Endothelial cell of umbilical vein (primary cell): ENCODE results near the gene CHRNA5. TPM values are rescaled to one million over a fixed set of nuclear protein-coding genes. Genes with fewer than 3 reads are reported as not detected.

Experiments used
- BruUV-seq: library from RNA; stranded (reverse); fragments of 400-500 nt; replicated peaks from 2 replicates; lab custom pipeline; 2021; lab: Mats Ljungman, UMichigan
- CTCF ChIA-PET: fragments of 300-600, 350-600 bp; sonication (Branson Sonifier 250); formaldehyde crosslinking; loops from one replicate; lab custom pipeline; 2021; ENCODE audit warnings: antibody characterized with exemption, inconsistent platforms; lab: Charles Lee
- POLR2A ChIA-PET: fragments of 300-600, 350-600 bp; sonication (Branson Sonifier 250); formaldehyde crosslinking; loops from one replicate; lab custom pipeline; 2021; ENCODE audit warnings: antibody characterized with exemption, inconsistent platforms; lab: Charles Lee
- DNase-seq: peaks from one replicate; pipeline ENCODE4 v3.0.0-alpha.2; 2011; ENCODE audit warnings: low read depth, low spot score
- FAIRE-seq: peaks from 2 replicates; lab custom pipeline; 2011; peaks lifted over from hg19 to GRCh38; lab: Jason Lieb, UNC
- H2AFZ ChIP-seq: 2 replicates; pipeline ENCODE4 v1.6.0; 2012; ENCODE audit warnings: low read depth, low read length, control low read depth, inconsistent platforms
- H3K27ac ChIP-seq: 2 replicates; pipeline ENCODE4 v1.5.1; 2011; ENCODE audit warnings: low read depth, mild to moderate bottlenecking, control low read depth, low read length, moderate library complexity; ENCODE audit not compliant: insufficient read depth
- H3K27me3 ChIP-seq, 2 experiments: 2 replicates each; pipeline versions ENCODE4 v1.6.0 to v1.6.1; 2011; ENCODE audit warnings: low read length in 2 of 2, mixed read lengths in 1 of 2; ENCODE audit not compliant: control insufficient read depth in 2 of 2, insufficient read depth in 2 of 2
- H3K36me3 ChIP-seq, 2 experiments: 2 replicates in 1 of 2; 3 replicates in 1 of 2; pipeline ENCODE4 v1.5.1; 2011; ENCODE audit warnings: low read length in 2 of 2, mild to moderate bottlenecking in 1 of 2, moderate library complexity in 1 of 2; ENCODE audit not compliant: control insufficient read depth in 2 of 2, insufficient read depth in 2 of 2; ENCODE audit errors: extremely low read depth in 1 of 2
- H3K4me1 ChIP-seq: 3 replicates; pipeline ENCODE4 v1.5.1; 2011; ENCODE audit warnings: mild to moderate bottlenecking, low read length; ENCODE audit not compliant: control insufficient read depth, insufficient read depth; ENCODE audit errors: extremely low read depth
- H3K4me2 ChIP-seq: 2 replicates; pipeline ENCODE4 v1.6.1; 2011; ENCODE audit warnings: low read length, control low read depth, mixed read lengths; ENCODE audit not compliant: insufficient read depth
- H3K4me3 ChIP-seq, 3 experiments: fragments of 200-600 bp in 1 of 3; sonication (generic), shearing (Covaris generic) in 1 of 3; replicated peaks in 1 of 3; 2 replicates each; pipeline ENCODE4 v1.5.1; 2011 to 2016; ENCODE audit warnings: control low read depth in 3 of 3, low read length in 3 of 3, mild to moderate bottlenecking in 2 of 3, inconsistent platforms in 1 of 3, low read depth in 1 of 3, moderate library complexity in 1 of 3; ENCODE audit not compliant: insufficient read depth in 1 of 3
- H3K79me2 ChIP-seq: 2 replicates; pipeline ENCODE4 v1.6.0; 2012; ENCODE audit warnings: low read length, inconsistent platforms; ENCODE audit not compliant: control insufficient read depth, insufficient read depth
- H3K9ac ChIP-seq: replicated peaks from 2 replicates; pipeline ENCODE3; 2011; ENCODE audit warnings: low read length, control low read depth; ENCODE audit not compliant: insufficient read depth; ENCODE audit errors: extremely low read depth
- H3K9me1 ChIP-seq: replicated peaks from 3 replicates; pipeline ENCODE4 v1.6.0; 2011; ENCODE audit warnings: mild to moderate bottlenecking, low read length; ENCODE audit not compliant: control insufficient read depth, insufficient read depth; ENCODE audit errors: extremely low read depth
- H3K9me3 ChIP-seq: replicated peaks from 2 replicates; pipeline ENCODE4 v1.5.1; 2012; ENCODE audit warnings: low read length, inconsistent platforms; ENCODE audit not compliant: control insufficient read depth, insufficient read depth
- H4K20me1 ChIP-seq: replicated peaks from 2 replicates; pipeline ENCODE3; 2011; ENCODE audit warnings: mild to moderate bottlenecking, low read length; ENCODE audit not compliant: control insufficient read depth, insufficient read depth; ENCODE audit errors: extremely low read depth
- CTCF ChIP-seq, 2 donors: IDR thresholded peaks; 1 replicate in 1 of 2; 2 replicates in 1 of 2; pipeline ENCODE4 v1.5.1; 2011; ENCODE audit warnings: low read length in 2 of 2, mild to moderate bottlenecking in 2 of 2, moderate library complexity in 2 of 2, control low read depth in 1 of 2, inconsistent platforms in 1 of 2, low read depth in 1 of 2; ENCODE audit not compliant: insufficient read depth in 1 of 2; ENCODE audit errors: extremely low read depth in 1 of 2
- EZH2 ChIP-seq: IDR thresholded peaks from 2 replicates; pipeline ENCODE4 v1.6.1; 2012; ENCODE audit warnings: borderline replicate concordance, low read depth, mild to moderate bottlenecking, moderate library complexity, low read length, inconsistent platforms; ENCODE audit not compliant: severe bottlenecking
- FOS ChIP-seq: IDR thresholded peaks from 2 replicates; pipeline ENCODE4 v1.6.1; 2011; ENCODE audit warnings: mild to moderate bottlenecking, low read length, moderate library complexity, borderline replicate concordance; ENCODE audit not compliant: insufficient read depth
- GATA2 ChIP-seq: IDR thresholded peaks from 2 replicates; pipeline ENCODE4 v1.7.0; 2011; ENCODE audit warnings: low read depth, mild to moderate bottlenecking, moderate library complexity, mixed read lengths, low read length; ENCODE audit not compliant: insufficient read length, insufficient read depth
- JUN ChIP-seq: IDR thresholded peaks from 2 replicates; pipeline ENCODE4 v1.6.1; 2011; ENCODE audit warnings: borderline replicate concordance, low read depth; ENCODE audit not compliant: insufficient read length, insufficient read depth
- MAX ChIP-seq: IDR thresholded peaks from 2 replicates; pipeline ENCODE4 v1.6.1; 2011; ENCODE audit not compliant: insufficient read depth, insufficient read length
- MYC ChIP-seq: IDR thresholded peaks from one replicate; pipeline ENCODE4 v1.6.1; 2011; ENCODE audit warnings: mild to moderate bottlenecking, low read depth, low read length
- POLR2A ChIP-seq: IDR thresholded peaks from 2 replicates; pipeline ENCODE4 v1.6.1; 2012; ENCODE audit warnings: low read depth, mild to moderate bottlenecking, control low read depth, low read length
- POLR2AphosphoS5 ChIP-seq: IDR thresholded peaks from 2 replicates; pipeline ENCODE4 v1.6.1; 2012; ENCODE audit warnings: low read depth, mild to moderate bottlenecking, control low read depth, low read length, moderate library complexity; ENCODE audit not compliant: insufficient read depth
- dilution Hi-C: fragments of 300-500 bp; cut with MboI; formaldehyde crosslinking; loops from one replicate; pipeline ENCODE4 v1.15.0; 2019; ENCODE audit warnings: low sequenced_read_pairs; ENCODE audit not compliant: extremely low pct_ligation_motif_present
- intact Hi-C: fragments of 100-400 bp; cut with micrococcal nuclease; formaldehyde crosslinking; loops from one replicate; pipeline ENCODE4 v1.10.0; 2022
- polyA plus RNA-seq, 4 experiments: library from polyadenylated mRNA; depleted of rRNA in 3 of 4; stranded (reverse) in 3 of 4; unstranded in 1 of 4; fragments of >200 nt; gene quantifications; 2 replicates each; pipeline versions ENCODE4 v1.2.1 to v1.2.3, GENCODE V29; 2011 to 2012; ENCODE audit warnings: missing spikeins in 1 of 4
- total RNA-seq: library from RNA; stranded (reverse); gene quantifications from 2 replicates; pipeline ENCODE4 v1.2.3, GENCODE V29; 2021

The CHRNA5 gene
- total and polyA plus RNA-seq, 2 donors (not counting 3 experiments of a cell fraction or from before 2014, with no cell fraction given) = 6.4 to 12.7 TPM

GRCh38 chr15:78616506-78616905 lies 51.2 kb downstream of the CHRNA5 start:
- intact Hi-C loops (loop anchor here (5.0 kb wide), 1 partner anchor 309 kb away; no protein-coding TSS in a partner anchor), dilution Hi-C loops (no loop called here)
- Histone ChIP-seq H3K79me2 (no peaks in the 10 kb centered on the region), H3K9me1 (no peaks in the 10 kb centered on the region), H2AFZ (no peak overlapping the region), H3K9ac (no peak overlapping the region), H3K9me3 (no peaks in the 10 kb centered on the region), H4K20me1 (no peaks in the 10 kb centered on the region), H3K27ac (no peak overlapping the region), H3K27me3 (peaks cover 20 to 30% of the 10 kb centered on the region in 2 experiments), H3K4me3 (no peak overlapping the region), H3K4me2 (no peak overlapping the region), H3K4me1 (no peaks in the 10 kb centered on the region), H3K36me3 (no peaks in the 10 kb centered on the region)
- DNase-seq = no peak
- no TSS peak for BruUV-seq
- no peak for FAIRE-seq
- POLR2A ChIA-PET = no interaction called here
- CTCF ChIA-PET = interaction anchor here (0.7 to 1.3 kb wide), 3 partner anchors 8 to 94 kb away, joined by 3 to 4 read pairs (median 3); no protein-coding TSS in a partner anchor
- TF ChIP-seq CTCF (IDR thresholded peaks at IDR 0.05; ENCODE audit: extremely low read depth in 1 of 2, insufficient read depth in 1 of 2, low read depth in 1 of 2, low read length in 2 of 2) (no peak), POLR2AphosphoS5 (no peak), MAX (no peak), EZH2 (no peak), POLR2A (no peak), JUN (no peak), MYC (no peak), GATA2 (no peak), FOS (no peak)
